Measurements from ENCODE around the gene RRP1B. TPM values are rescaled to one million over a fixed set of nuclear protein-coding genes. Genes with fewer than 3 reads are reported as not detected.

Gene RRP1B
- total and polyA plus RNA-seq, 2 experiments from 2014 or later, result 18.6 to 19.2 TPM

- Histone ChIP-seq H3K4me3 (no peak overlapping the region), H3K79me2 (peaks cover 85% of the 10 kb centered on the region), H3K36me3 (replicated peaks; ENCODE audit: insufficient read depth, low read depth) (no peaks in the 10 kb centered on the region), H3K4me1 (ENCODE audit: insufficient read depth) (no peaks in the 10 kb centered on the region), H3K9me2 (replicated peaks; ENCODE audit: insufficient read depth) (no peaks in the 10 kb centered on the region), H3K27me3 (no peaks in the 10 kb centered on the region), H3K4me2 (no peak overlapping the region), H3K27ac (no peak overlapping the region), H4K20me1 (ENCODE audit: insufficient read depth, poor library complexity, severe bottlenecking) (no peaks in the 10 kb centered on the region), H3K9me3 (ENCODE audit: low read depth) (no peaks in the 10 kb centered on the region), H2AFZ (no peak overlapping the region)
- no peak for DNase-seq (ENCODE audit: low spot score)
- TF ChIP-seq EZH2 (IDR thresholded peaks at IDR 0.05; ENCODE audit: borderline replicate concordance) (no peak), EZH2phosphoT487 (IDR thresholded peaks at IDR 0.05; ENCODE audit: low read depth, severe bottlenecking, unreplicated experiment) (no peak), CTCF (IDR thresholded peaks at IDR 0.05; ENCODE audit: poor library complexity) (no peak)
- WGBS (ENCODE audit: low lambda C conversion rate, missing lambda C conversion rate), result 97% methylated on average over 4 of the region's 4 CpGs
These were observed 6.5 kb downstream of the RRP1B start for GRCh38 chr21:43665879-43666278.

DNA sequence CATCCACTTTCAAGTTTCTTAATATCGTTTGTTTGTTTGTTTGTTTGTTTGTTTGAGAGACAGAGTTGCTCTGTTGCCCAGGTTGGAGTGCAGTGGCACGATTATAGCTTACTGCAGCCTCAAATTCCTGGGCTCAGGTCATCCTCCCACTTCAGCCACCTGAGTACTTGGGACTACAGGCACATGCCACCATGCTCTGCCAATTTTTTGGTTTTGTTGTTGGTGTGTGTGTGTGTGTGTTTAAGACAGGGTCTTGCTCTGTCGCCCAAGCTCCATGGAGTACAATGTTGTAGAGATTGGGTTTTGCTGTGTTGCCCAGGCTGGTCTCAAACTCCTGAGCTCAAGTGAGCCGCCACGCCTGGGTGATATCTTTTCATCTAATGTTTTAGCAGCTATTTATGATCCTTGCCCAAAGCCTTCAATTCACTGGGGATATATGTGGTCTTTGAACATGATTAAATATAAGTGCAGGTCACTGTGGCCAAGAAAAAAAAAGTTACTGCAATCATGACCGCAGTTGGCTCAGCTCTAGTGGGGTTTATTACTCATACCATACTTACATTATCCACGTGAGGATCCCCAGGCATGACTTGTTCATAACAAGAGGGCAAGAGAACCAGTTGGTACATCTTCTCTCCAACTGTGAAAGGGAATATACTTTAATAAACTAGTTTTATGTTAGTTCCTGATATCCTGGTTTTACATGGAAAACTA is 8.0 kb downstream of the RRP1B start:
- Histone ChIP-seq H3K4me2 (no peak overlapping the region), H3K36me3 (replicated peaks; ENCODE audit: insufficient read depth, low read depth) (no peaks in the 10 kb centered on the region), H2AFZ (no peak overlapping the region), H3K9me2 (replicated peaks; ENCODE audit: insufficient read depth) (no peaks in the 10 kb centered on the region), H3K79me2 (peaks cover 71% of the 10 kb centered on the region), H4K20me1 (ENCODE audit: insufficient read depth, poor library complexity, severe bottlenecking) (no peaks in the 10 kb centered on the region), H3K4me1 (ENCODE audit: insufficient read depth) (no peaks in the 10 kb centered on the region), H3K4me3 (no peak overlapping the region), H3K27me3 (no peaks in the 10 kb centered on the region), H3K27ac (no peak overlapping the region), H3K9me3 (ENCODE audit: low read depth) (no peaks in the 10 kb centered on the region)
- WGBS (ENCODE audit: low lambda C conversion rate, missing lambda C conversion rate), result 91% methylated on average over 7 of the region's 7 CpGs
- no peak for TF ChIP-seq EZH2 (IDR thresholded peaks at IDR 0.05; ENCODE audit: borderline replicate concordance)
- TF ChIP-seq CTCF (IDR thresholded peaks at IDR 0.05; ENCODE audit: poor library complexity), result no peak
- TF ChIP-seq EZH2phosphoT487 (IDR thresholded peaks at IDR 0.05; ENCODE audit: low read depth, severe bottlenecking, unreplicated experiment), result no peak
- no peak for DNase-seq (ENCODE audit: low spot score)

DNA sequence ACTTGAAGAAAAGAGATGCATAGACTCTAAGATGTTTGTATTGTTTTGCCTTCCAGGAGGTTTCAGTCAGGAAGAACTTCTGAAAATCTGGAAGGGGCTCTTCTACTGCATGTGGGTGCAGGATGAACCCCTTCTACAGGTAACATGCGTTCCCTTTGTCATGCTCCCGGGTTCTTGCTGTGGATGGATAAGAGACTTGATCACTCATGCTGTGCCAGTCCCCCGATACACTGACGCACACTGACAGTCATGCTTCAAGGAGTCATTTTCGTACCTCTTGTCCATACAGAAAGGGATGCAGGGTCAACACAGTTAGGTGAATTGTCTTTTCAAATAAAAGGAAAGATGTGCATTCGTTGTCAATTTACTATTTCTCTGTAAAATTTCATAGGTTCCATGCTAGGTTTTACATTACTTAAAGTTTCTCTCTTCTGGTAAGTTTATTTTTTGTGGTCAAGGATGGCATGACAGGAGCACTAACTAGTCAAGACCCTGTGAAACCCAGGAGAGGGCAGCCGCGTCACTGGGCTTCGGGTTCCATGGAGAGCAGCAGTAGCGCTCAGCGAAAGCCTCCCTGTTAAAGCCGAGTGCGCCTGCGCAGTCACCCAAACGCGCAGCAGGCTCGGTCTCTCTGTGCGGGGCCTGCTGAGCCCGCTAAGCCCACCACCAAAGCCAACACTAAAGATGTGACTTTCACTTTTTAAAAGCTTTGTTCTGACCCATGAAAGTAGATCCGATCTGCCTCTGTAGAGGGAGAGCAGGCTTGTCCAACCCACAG is 10.7 kb downstream of the RRP1B start:
- H3K79me2 ChIP-seq, result peaks cover 47% of the 10 kb centered on the region
- H3K9me3 ChIP-seq (ENCODE audit: low read depth), result no peaks in the 10 kb centered on the region
- no peaks in the 10 kb centered on the region for H3K36me3 ChIP-seq (replicated peaks; ENCODE audit: insufficient read depth, low read depth)
- H4K20me1 ChIP-seq (ENCODE audit: insufficient read depth, poor library complexity, severe bottlenecking), result no peaks in the 10 kb centered on the region
- DNase-seq (ENCODE audit: low spot score), result no peak
- no peaks in the 10 kb centered on the region for H3K27me3 ChIP-seq
- H2AFZ ChIP-seq, result no peak overlapping the region
- no peak for TF ChIP-seq CTCF (IDR thresholded peaks at IDR 0.05; ENCODE audit: poor library complexity)
- 96% methylated on average over 20 of the region's 20 CpGs for WGBS (ENCODE audit: low lambda C conversion rate, missing lambda C conversion rate)
- H3K9me2 ChIP-seq (replicated peaks; ENCODE audit: insufficient read depth), result no peaks in the 10 kb centered on the region
- H3K4me3 ChIP-seq, result no peak overlapping the region
- no peaks in the 10 kb centered on the region for H3K4me1 ChIP-seq (ENCODE audit: insufficient read depth)
- no peak overlapping the region for H3K27ac ChIP-seq
- H3K4me2 ChIP-seq, result no peak overlapping the region
